ENCODE measurements around the gene STEAP4. TPM values are rescaled to one million over a fixed set of nuclear protein-coding genes. Genes with fewer than 3 reads are reported as not detected.

The STEAP4 gene
- total RNA-seq, 1 donor from 2014 or later: 0.09 TPM

DNA sequence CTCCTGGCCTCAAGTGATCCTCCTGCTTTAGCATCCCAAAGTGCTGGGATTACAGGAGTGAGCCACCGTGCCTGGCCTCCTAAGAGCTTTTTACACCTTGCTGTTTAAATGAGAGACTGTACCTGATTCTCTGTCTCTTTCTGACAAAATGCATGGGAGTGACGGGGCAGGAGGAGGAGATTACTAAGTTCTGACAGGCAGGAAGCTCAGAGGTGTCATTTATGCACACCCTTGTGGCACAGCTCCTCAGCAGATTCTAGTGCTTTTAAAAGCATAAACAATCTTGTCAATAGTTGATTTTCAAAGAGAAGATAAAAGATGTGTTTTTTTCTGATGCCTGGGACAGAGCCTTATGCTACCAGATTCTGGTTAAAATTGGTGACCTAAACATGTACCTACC lies 39.7 kb upstream of the STEAP4 start:
- H3K27ac Mint-ChIP-seq: no peak overlapping the region
- no peak overlapping the region for H3K4me3 Mint-ChIP-seq
- intact Hi-C loops (cut with micrococcal nuclease): loop anchor here (5.0 kb wide), 1 partner anchor 486 kb away; no protein-coding TSS in a partner anchor
- peaks cover 2% of the 10 kb centered on the region for H3K27me3 Mint-ChIP-seq
- DNase-seq (no peak), ATAC-seq (ENCODE audit: low read depth) (no peak)
- H3K36me3 Mint-ChIP-seq (ENCODE audit: low read depth): no peaks in the 10 kb centered on the region
- ChIA-PET POLR2A (no interaction called here), CTCF (interaction anchor here (0.8 kb wide), 1 partner anchor 488 kb away, joined by 3 read pairs; no protein-coding TSS in a partner anchor)
- no peak for TF ChIP-seq CTCF (IDR thresholded peaks at IDR 0.05)
- no peaks in the 10 kb centered on the region for H3K9me3 Mint-ChIP-seq
- H3K4me1 Mint-ChIP-seq: peaks cover 6% of the 10 kb centered on the region

DNA sequence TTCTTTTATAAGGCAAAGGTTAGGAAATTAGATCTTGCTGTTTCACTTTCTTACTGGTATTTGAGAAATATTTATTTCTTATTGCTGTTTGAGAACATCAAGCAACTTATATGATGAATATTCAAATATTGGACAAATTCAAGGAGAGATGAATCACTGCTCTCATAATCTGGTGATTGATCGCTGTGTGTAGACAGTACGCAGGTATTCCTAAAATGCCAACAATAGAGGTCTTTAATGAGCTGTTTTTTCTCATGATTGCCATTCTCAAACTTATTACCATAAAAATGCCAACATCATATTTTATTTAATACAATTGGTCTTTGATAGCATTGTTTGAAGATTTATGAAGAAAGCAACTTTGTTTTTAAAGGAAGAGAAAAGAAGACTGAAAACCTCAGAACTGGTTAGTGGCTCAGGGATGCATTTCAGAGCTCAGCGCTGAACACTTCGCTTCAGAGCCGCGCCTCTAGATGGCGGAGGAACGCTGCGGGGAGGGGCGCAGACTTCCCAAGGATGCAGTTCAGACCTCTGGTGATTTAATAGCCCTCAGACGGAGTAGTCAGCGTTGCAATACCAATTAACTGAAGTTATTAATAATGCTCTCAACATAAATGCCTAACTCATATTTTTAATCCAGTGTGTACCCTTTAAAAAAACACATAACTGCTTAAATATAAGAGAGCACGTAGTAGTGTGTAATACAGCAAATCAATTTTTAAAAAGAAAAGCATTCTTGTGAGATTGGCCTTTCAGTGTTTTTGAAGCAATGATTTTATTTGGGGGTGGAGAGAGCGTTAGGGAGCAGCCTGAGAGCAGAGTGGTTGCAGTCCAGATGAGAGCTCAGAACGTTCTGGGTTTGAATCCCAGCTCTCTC lies 38.5 kb upstream of the STEAP4 start:
- Mint-ChIP-seq H3K36me3 (ENCODE audit: low read depth) (no peaks in the 10 kb centered on the region), H3K9me3 (no peaks in the 10 kb centered on the region), H3K4me3 (no peak overlapping the region), H3K4me1 (peaks cover 6% of the 10 kb centered on the region), H3K27me3 (peaks cover 2% of the 10 kb centered on the region), H3K27ac (no peak overlapping the region)
- POLR2A ChIA-PET: no interaction called here
- no peak for TF ChIP-seq CTCF (IDR thresholded peaks at IDR 0.05)
- DNase-seq (no peak), ATAC-seq (ENCODE audit: low read depth) (no peak)
- intact Hi-C loops (cut with micrococcal nuclease): loop anchor here (5.0 kb wide), 1 partner anchor 487 kb away; no protein-coding TSS in a partner anchor
- CTCF ChIA-PET: interaction anchor here (1.2 kb wide), 1 partner anchor 12 kb away, joined by 3 read pairs; no protein-coding TSS in a partner anchor

DNA sequence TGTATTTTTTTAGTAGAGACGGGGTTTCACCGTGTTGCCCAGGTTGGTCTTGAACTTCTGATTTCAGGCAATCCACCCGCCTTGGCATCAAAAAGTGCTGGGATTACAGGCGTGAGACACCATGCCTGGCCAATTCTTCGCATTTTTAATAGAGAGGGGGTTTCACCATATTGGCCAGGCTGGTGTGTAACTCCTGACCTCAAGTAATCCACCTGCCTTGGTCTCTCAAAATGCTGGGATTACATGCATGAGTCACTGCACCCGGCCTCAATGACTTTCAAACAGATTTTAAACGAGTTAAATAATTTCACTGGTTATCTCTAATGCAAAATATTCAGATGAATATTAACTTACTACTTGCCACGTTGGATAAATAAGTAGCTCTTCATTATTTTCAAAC lies 37.6 kb upstream of the STEAP4 start:
- H3K4me1 Mint-ChIP-seq: peaks cover 6% of the 10 kb centered on the region

GRCh38 chr7:88339195-88339922 lies 32.7 kb upstream of the STEAP4 start:
- no peaks in the 10 kb centered on the region for H3K27me3 Mint-ChIP-seq
- no peak for ATAC-seq (ENCODE audit: low read depth)
- ChIA-PET CTCF (no interaction called here), POLR2A (no interaction called here)
- intact Hi-C loops (cut with micrococcal nuclease): no loop called here
- H3K36me3 Mint-ChIP-seq (ENCODE audit: low read depth): no peaks in the 10 kb centered on the region
- H3K4me1 Mint-ChIP-seq: no peaks in the 10 kb centered on the region
- H3K9me3 Mint-ChIP-seq: no peaks in the 10 kb centered on the region
- no peak for DNase-seq
- TF ChIP-seq CTCF (IDR thresholded peaks at IDR 0.05): no peak
- H3K4me3 Mint-ChIP-seq: no peak overlapping the region
- no peak overlapping the region for H3K27ac Mint-ChIP-seq

More for the DNA sequence above, 37.6 kb upstream of the STEAP4 start:
- Mint-ChIP-seq H3K27me3 (peaks cover 2% of the 10 kb centered on the region), H3K36me3 (ENCODE audit: low read depth) (no peaks in the 10 kb centered on the region), H3K4me3 (no peak overlapping the region), H3K27ac (no peak overlapping the region), H3K9me3 (no peaks in the 10 kb centered on the region)
- POLR2A ChIA-PET: no interaction called here
- no peak for TF ChIP-seq CTCF (IDR thresholded peaks at IDR 0.05)
- CTCF ChIA-PET: no interaction called here
- no peak for ATAC-seq (ENCODE audit: low read depth)
- DNase-seq: no peak
- intact Hi-C loops (cut with micrococcal nuclease): no loop called here

DNA sequence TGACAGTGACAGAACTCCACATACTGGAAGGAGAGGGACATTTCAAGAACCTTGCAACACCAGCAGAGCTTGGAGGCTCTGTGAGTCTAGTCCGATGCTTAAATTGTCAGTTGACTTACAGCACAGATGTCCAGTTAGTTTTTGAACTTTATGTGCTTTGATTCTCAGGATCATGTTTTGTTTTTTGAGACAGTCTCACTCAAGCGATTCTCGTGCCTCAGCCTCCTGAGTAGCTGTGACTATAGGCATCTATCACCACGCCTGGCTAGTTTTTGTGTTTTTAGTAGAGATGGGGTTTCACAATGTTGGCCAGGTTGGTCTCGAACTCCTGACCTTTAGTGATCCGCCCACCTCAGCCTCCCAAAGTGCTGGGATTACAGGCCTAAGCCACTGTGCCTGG lies 31.8 kb upstream of the STEAP4 start:
- H3K36me3 Mint-ChIP-seq (ENCODE audit: low read depth): no peaks in the 10 kb centered on the region
- H3K9me3 Mint-ChIP-seq: no peaks in the 10 kb centered on the region
- no peak overlapping the region for H3K4me3 Mint-ChIP-seq
- no peak overlapping the region for H3K27ac Mint-ChIP-seq
- TF ChIP-seq CTCF (IDR thresholded peaks at IDR 0.05): no peak
- H3K27me3 Mint-ChIP-seq: no peaks in the 10 kb centered on the region
- CTCF ChIA-PET: no interaction called here
- DNase-seq: no peak
- intact Hi-C loops (cut with micrococcal nuclease): no loop called here
- no peak for ATAC-seq (ENCODE audit: low read depth)
- H3K4me1 Mint-ChIP-seq: no peaks in the 10 kb centered on the region
- POLR2A ChIA-PET: no interaction called here

Measured in activated B cell treated with CpG ODN at 0.5 μM for 24 hours (primary cell).